ENCODE measurements around the gene PRKCE. TPM values are rescaled to one million over a fixed set of nuclear protein-coding genes. Genes with fewer than 3 reads are reported as not detected.

PRKCE gene
- total and polyA plus RNA-seq, 2 experiments from 2014 or later: 0.94 to 1.2 TPM

GRCh38 chr2:45830322-45830721 lies 178.8 kb downstream of the PRKCE start (continued):
- no peak for TF ChIP-seq POLR2AphosphoS5 (IDR thresholded peaks at IDR 0.05; ENCODE audit: low read depth)
- no peak for TF ChIP-seq ETS1 (IDR thresholded peaks at IDR 0.05)

GRCh38 chr2:45833301-45833967 lies 182.0 kb downstream of the PRKCE start:
- H3K27me3 Mint-ChIP-seq (ENCODE audit: insufficient read depth, low read depth, poor library complexity): no peaks in the 10 kb centered on the region
- H3K9me2 ChIP-seq (ENCODE audit: insufficient read depth): no peaks in the 10 kb centered on the region; the same call in 1 of the 2 replicates
- no peaks in the 10 kb centered on the region for H4K20me1 ChIP-seq (replicated peaks; ENCODE audit: insufficient read depth)
- no peak for TF ChIP-seq EZH2 (IDR thresholded peaks at IDR 0.05; ENCODE audit: low read depth, unreplicated experiment)
- TF ChIP-seq EZH2phosphoT487 (IDR thresholded peaks at IDR 0.05; ENCODE audit: unreplicated experiment): no peak
- no peak for TF ChIP-seq CTCF (conservative IDR thresholded peaks at IDR 0.05; ENCODE audit: low read depth in 2 of 2)
- TF ChIP-seq REST (IDR thresholded peaks at IDR 0.05; ENCODE audit: unreplicated experiment): no peak
- TF ChIP-seq ETS1 (IDR thresholded peaks at IDR 0.05): no peak
- TF ChIP-seq ZNF331 (CRISPR knock-in tag; IDR thresholded peaks at IDR 0.05; ENCODE audit: low read depth): no peak
- no peak for TF ChIP-seq ZNF462 (CRISPR knock-in tag; IDR thresholded peaks at IDR 0.05)
- no peak for TF ChIP-seq POLR2AphosphoS5 (IDR thresholded peaks at IDR 0.05; ENCODE audit: low read depth)
- TF ChIP-seq STAT1 (IDR thresholded peaks at IDR 0.05; ENCODE audit: unreplicated experiment): no peak
- no peak for TF ChIP-seq ZNF114 (CRISPR knock-in tag; IDR thresholded peaks at IDR 0.05)

More at GRCh38 chr2:45833301-45833967, 182.0 kb downstream of the PRKCE start:
- Histone ChIP-seq H3K27ac (ENCODE audit: low read depth) (no peak overlapping the region), H3K36me3 (ENCODE audit: insufficient read depth) (no peaks in the 10 kb centered on the region), H3K79me2 (replicated peaks; ENCODE audit: insufficient read depth) (no peaks in the 10 kb centered on the region), H3K4me3 (no peak overlapping the region), H3K4me2 (no peak overlapping the region), H3K4me1 (ENCODE audit: insufficient read depth) (no peaks in the 10 kb centered on the region), H3K27me3 (ENCODE audit: insufficient read depth) (no peaks in the 10 kb centered on the region), H2AFZ (peak overlapping the region; percentile 43; the same call in 1 of the 2 replicates), H3F3A (replicated peaks; ENCODE audit: low read depth) (no peaks in the 10 kb centered on the region)
- Mint-ChIP-seq H3K27ac (no peak overlapping the region), H3K36me3 (ENCODE audit: low read depth) (no peaks in the 10 kb centered on the region; the same call in 2 of the 3 replicates), H3K9me3 (peaks cover 20% of the 10 kb centered on the region), H3K4me3 (no peak overlapping the region), H3K4me1 (peaks cover 17% of the 10 kb centered on the region)
- ATAC-seq (no peak), DNase-seq (ENCODE audit: low spot score) (no peak)
